ENCODE results near the gene KRTAP2-4. TPM values are rescaled to one million over a fixed set of nuclear protein-coding genes. Genes with fewer than 3 reads are reported as not detected.
"Not testable (repeated sequence)": the region's sequence is repeated elsewhere in the genome, so short reads cannot be mapped to it uniquely, and the experiment has no call there.

The KRTAP2-4 gene
- total and polyA plus RNA-seq, 11 donors: not detected

DNA sequence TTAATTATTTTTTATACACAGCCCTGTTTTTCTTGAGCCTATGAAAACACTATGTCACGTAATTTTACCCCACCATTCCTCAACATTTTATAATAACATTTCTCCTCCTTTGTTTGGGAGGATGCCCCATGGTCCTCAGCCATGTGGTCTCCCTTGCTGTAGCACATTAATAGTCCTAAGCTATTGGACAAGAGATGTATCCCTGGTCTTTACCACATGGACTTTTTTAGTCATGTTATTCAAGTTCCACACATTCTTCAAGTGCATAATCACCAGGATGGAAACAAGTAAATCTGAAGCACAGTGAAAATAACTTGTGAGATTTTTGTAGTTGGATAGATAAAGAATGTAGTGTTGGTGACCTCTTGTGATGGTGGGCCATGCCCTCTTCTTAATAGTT, 3.7 kb downstream of the KRTAP2-4 start:
- no peaks in the 10 kb centered on the region for H3K4me1 ChIP-seq
- no peaks in the 10 kb centered on the region for H3K36me3 ChIP-seq
- peaks cover 0 to 58% (median 27%) of the 10 kb centered on the region in 9 donors for H3K27me3 ChIP-seq
- WGBS, 4 donors: 64 to 82% (median 73%) methylated on average over 1 of the region's 1 CpG
- no peak overlapping the region for H3K27ac ChIP-seq
- DNase-seq (no peak), ATAC-seq (no peak)
- no peak overlapping the region for H3K4me3 ChIP-seq
- peaks cover 0 to 6% (median 0%) of the 10 kb centered on the region in 12 donors for H3K9me3 ChIP-seq
- intact Hi-C loops (cut with DNase I): no loop called here
- TF ChIP-seq, protein P1, sequence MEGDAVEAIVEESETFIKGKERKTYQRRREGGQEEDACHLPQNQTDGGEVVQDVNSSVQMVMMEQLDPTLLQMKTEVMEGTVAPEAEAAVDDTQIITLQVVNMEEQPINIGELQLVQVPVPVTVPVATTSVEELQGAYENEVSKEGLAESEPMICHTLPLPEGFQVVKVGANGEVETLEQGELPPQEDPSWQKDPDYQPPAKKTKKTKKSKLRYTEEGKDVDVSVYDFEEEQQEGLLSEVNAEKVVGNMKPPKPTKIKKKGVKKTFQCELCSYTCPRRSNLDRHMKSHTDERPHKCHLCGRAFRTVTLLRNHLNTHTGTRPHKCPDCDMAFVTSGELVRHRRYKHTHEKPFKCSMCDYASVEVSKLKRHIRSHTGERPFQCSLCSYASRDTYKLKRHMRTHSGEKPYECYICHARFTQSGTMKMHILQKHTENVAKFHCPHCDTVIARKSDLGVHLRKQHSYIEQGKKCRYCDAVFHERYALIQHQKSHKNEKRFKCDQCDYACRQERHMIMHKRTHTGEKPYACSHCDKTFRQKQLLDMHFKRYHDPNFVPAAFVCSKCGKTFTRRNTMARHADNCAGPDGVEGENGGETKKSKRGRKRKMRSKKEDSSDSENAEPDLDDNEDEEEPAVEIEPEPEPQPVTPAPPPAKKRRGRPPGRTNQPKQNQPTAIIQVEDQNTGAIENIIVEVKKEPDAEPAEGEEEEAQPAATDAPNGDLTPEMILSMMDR (IDR thresholded peaks at IDR 0.05): no peak
- TF ChIP-seq POLR2A (IDR thresholded peaks at IDR 0.05): no peak

DNA sequence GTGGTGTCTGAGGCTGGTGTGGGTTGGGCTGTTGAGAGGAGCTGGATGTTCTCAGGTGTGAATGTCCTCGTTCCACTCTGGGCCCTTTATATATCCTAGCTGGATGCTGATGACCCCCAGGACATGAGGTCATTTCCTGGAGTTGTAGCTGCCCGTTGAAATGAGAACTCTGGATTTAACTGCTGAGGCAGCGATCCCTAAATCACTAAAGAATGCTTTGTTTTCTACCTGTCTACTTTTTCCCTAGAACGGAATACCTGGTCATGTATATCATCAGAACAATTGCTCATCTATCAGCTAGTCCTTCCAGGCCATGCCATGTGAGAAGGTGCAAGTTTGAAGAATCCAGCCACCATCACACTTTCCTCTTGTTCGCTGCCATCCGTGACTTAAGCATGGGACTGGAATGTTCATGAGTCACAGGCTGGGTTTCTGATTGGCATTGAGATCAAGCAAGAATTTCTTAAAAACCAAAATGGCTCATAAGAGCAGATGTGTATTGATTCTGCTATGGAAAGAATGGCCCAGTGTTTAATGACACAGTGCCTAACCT, 5.6 kb downstream of the KRTAP2-4 start, which contains the start of gene KRTAP2-3:
Gene KRTAP2-3, minus strand, starts transcription at position 63 of the 553 bp plus-strand sequence. CDS start 64 bp downstream, outside the sequence.
- Histone ChIP-seq H3K36me3 (no peaks in the 10 kb centered on the region), H3K9me3 (peaks cover 0 to 6% (median 0%) of the 10 kb centered on the region in 12 donors), H3K27ac (no peak within 1 kb of the TSS), H3K4me3 (no peak within 1 kb of the TSS), H3K4me1 (no peaks in the 10 kb centered on the region), H3K27me3 (peaks cover 0 to 64% (median 27%) of the 10 kb centered on the region in 9 donors)
- no peak for TF ChIP-seq POLR2A (IDR thresholded peaks at IDR 0.05)
- TF ChIP-seq, protein P1 (IDR thresholded peaks at IDR 0.05): no peak
- no peak for ATAC-seq
- no peak for DNase-seq
- 54 to 62% (median 58%) methylated on average over 6 of the region's 6 CpGs for WGBS, 4 donors
- intact Hi-C loops (cut with DNase I): no loop called here

DNA sequence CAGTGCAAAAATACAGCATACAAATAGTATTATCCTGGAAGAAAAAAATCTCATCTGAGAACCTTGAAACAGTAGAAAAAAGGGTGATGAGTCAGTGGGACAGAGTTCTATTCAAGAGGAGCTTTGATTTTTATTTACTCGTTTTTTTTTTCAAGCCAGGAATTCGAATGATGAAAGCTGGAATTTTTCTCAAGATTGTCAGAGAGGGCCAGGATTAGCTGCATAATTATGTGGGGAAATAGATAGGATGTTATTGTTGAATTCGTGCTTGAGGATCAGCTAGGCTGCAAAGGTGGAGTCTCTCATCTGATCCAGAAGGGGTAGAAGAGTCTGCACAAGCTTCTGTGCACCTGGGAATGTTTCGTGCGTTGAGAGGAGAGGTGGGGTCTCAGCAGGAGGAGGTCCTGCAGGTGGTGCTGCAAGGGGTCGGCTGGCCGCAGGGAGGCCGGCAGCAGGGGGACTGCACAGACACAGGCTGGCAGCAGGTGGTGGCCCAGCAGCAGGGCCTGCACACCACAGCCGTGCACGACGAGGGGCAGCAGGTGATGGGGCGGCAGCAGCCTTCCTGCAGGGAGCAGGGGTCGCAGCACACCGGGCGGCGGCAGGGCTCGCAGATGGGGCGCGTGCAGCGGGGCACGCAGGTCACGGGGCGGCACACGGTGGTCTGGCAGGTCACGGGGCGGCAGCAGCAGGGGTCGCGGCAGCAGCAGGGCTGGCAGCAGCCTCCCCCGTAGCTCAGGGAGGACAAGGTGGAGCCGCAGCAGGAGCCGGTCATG, 6.2 kb downstream of the KRTAP2-4 start:
- H3K36me3 ChIP-seq; intact Hi-C loops (cut with DNase I); H3K4me1 ChIP-seq; H3K27ac ChIP-seq; ATAC-seq; H3K9me3 ChIP-seq; H3K4me3 ChIP-seq; DNase-seq: not testable (repeated sequence)
- H3K27me3 ChIP-seq: peaks cover 0 to 63% (median 27%) of the 10 kb centered on the region in 9 donors
- 24 to 31% (median 25%) methylated on average over 8 to 12 of the region's 31 CpGs for WGBS, 4 donors

DNA sequence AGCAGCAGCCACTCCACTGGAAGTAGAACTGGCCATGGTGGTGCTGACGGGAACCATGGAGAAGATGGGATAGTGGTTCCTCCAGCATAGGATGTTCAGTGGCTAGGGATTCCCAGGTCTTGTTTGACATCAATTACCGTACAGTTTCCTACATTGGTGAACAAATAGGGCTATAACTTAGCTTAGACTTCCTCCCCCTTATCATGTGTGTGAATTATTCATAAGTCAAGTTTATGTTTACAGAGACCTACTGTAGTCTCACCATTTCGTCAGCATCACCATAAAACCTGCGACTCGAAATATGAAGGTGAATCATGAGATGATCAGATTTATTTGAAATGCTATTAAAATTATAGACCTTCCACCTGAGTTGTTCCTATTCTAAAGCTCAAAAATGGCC, 6.9 kb downstream of the KRTAP2-4 start:
- no peaks in the 10 kb centered on the region for H3K4me1 ChIP-seq
- peaks cover 0 to 58% (median 27%) of the 10 kb centered on the region in 9 donors for H3K27me3 ChIP-seq
- H3K9me3 ChIP-seq: peaks cover 0 to 6% (median 0%) of the 10 kb centered on the region in 12 donors
- H3K36me3 ChIP-seq: no peaks in the 10 kb centered on the region
- H3K27ac ChIP-seq: no peak overlapping the region
- intact Hi-C loops (cut with DNase I): no loop called here
- DNase-seq (no peak), ATAC-seq (no peak)
- no peak for TF ChIP-seq POLR2A (IDR thresholded peaks at IDR 0.05)
- TF ChIP-seq, protein P1 (IDR thresholded peaks at IDR 0.05): no peak
- 80 to 89% (median 83%) methylated on average over 5 of the region's 5 CpGs for WGBS, 4 donors
- H3K4me3 ChIP-seq: no peak overlapping the region
